Nephron progenitor cell (in vitro differentiated cells): Measurements from ENCODE around the gene RGS6.

ENCODE experiments used
- DNase-seq: peaks from one replicate; pipeline ENCODE4 v3.0.0; 2021
- H3K27ac Mint-ChIP-seq: 2 replicates; pipeline ENCODE4 v1.8.0; 2021; ENCODE audit warnings: mild to moderate bottlenecking, moderate library complexity, mixed read lengths
- H3K27me3 Mint-ChIP-seq: 2 replicates; pipeline ENCODE4 v1.8.0; 2021; ENCODE audit warnings: mild to moderate bottlenecking, low read depth, mixed read lengths; ENCODE audit not compliant: poor library complexity
- H3K36me3 Mint-ChIP-seq: 2 replicates; pipeline ENCODE4 v1.8.0; 2021; ENCODE audit warnings: low read depth, mixed read lengths
- H3K4me1 Mint-ChIP-seq: 2 replicates; pipeline ENCODE4 v1.8.0; 2021; ENCODE audit warnings: mixed read lengths
- H3K4me3 Mint-ChIP-seq: 2 replicates; pipeline ENCODE4 v1.8.0; 2021; ENCODE audit warnings: mild to moderate bottlenecking, moderate library complexity, mixed read lengths
- H3K9me3 Mint-ChIP-seq: 2 replicates; pipeline ENCODE4 v1.8.0; 2021; ENCODE audit warnings: mild to moderate bottlenecking, moderate library complexity, mixed read lengths
- TF ChIP-seq, protein P1 (sequence below): fragments of 200-600 bp; sonication (generic); IDR thresholded peaks from 2 replicates; pipeline ENCODE4 v1.5.0; 2021; ENCODE audit warnings: antibody characterized with exemption

The RGS6 gene

DNA sequence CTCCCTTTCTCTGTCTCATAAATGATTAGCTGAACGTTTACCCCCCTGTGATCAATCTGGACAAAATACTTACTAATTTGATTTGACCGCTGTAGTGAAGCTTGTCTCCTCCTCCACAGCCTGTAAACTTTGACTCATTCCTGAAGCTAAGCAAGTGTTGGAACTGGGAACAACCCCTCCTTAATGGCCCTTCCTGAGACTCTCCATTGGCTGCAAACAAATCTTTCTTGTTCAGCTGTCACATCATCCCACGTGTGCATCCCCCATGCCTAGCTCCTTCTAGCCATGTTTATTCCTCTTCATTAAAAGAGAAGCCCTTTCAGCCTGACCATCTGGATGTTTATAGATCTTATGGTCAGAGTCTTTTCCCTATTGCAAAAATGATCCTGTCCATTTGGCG, 281.2 kb downstream of the RGS6 start:
- Mint-ChIP-seq H3K36me3 (no peaks in the 10 kb centered on the region), H3K27ac (no peak overlapping the region), H3K27me3 (no peaks in the 10 kb centered on the region), H3K4me3 (no peak overlapping the region), H3K9me3 (peaks cover 3% of the 10 kb centered on the region), H3K4me1 (peaks cover 9% of the 10 kb centered on the region)
- DNase-seq: no peak
- TF ChIP-seq, protein P1, sequence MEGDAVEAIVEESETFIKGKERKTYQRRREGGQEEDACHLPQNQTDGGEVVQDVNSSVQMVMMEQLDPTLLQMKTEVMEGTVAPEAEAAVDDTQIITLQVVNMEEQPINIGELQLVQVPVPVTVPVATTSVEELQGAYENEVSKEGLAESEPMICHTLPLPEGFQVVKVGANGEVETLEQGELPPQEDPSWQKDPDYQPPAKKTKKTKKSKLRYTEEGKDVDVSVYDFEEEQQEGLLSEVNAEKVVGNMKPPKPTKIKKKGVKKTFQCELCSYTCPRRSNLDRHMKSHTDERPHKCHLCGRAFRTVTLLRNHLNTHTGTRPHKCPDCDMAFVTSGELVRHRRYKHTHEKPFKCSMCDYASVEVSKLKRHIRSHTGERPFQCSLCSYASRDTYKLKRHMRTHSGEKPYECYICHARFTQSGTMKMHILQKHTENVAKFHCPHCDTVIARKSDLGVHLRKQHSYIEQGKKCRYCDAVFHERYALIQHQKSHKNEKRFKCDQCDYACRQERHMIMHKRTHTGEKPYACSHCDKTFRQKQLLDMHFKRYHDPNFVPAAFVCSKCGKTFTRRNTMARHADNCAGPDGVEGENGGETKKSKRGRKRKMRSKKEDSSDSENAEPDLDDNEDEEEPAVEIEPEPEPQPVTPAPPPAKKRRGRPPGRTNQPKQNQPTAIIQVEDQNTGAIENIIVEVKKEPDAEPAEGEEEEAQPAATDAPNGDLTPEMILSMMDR: no peak

DNA sequence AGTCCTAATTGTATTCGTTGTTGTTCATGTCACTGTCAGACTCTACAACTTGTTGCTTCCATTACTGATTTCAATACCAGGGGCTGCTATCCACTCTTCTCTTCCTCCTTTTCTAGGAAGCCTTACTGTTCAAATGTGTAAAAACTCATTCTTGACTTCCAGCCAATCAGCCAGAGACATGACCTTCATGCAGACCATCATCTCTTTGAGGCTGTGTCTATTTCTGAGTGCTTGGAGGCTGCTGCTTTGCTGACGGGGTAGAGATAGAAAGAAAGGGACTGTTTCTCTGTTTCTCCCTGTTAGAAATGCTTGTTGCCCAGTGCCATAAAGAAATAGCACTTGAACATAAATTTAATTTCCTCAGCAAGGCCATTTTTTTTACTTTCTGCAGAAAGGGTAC, 282.9 kb downstream of the RGS6 start:
- TF ChIP-seq, protein P1: no peak
- Mint-ChIP-seq H3K27me3 (no peaks in the 10 kb centered on the region), H3K4me3 (no peak overlapping the region), H3K27ac (no peak overlapping the region), H3K36me3 (no peaks in the 10 kb centered on the region), H3K9me3 (peaks cover 7% of the 10 kb centered on the region), H3K4me1 (peaks cover 9% of the 10 kb centered on the region)
- no peak for DNase-seq

DNA sequence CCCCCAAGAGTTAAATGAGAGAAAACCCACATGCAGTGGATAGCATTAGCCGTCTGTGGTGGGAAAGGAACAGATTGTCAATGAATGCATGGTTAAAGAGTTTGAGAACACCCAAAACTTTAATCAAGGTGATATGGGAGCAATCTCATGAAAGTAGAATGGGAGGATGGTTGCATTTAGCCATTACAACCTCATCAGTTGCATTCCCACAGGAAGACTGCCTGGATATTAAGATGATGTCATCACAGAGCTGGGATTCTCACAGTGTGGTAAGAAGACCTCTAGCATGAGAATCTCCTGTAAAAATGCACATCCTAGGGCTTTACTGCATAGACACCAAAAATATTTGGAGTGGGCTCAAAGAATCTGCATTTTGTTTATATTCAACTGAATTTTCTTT, 284.9 kb downstream of the RGS6 start:
- Mint-ChIP-seq H3K36me3 (no peaks in the 10 kb centered on the region), H3K4me1 (peaks cover 9% of the 10 kb centered on the region), H3K27me3 (no peaks in the 10 kb centered on the region), H3K27ac (no peak overlapping the region), H3K4me3 (no peak overlapping the region), H3K9me3 (peaks cover 27% of the 10 kb centered on the region)
- TF ChIP-seq, protein P1: no peak
- no peak for DNase-seq

DNA sequence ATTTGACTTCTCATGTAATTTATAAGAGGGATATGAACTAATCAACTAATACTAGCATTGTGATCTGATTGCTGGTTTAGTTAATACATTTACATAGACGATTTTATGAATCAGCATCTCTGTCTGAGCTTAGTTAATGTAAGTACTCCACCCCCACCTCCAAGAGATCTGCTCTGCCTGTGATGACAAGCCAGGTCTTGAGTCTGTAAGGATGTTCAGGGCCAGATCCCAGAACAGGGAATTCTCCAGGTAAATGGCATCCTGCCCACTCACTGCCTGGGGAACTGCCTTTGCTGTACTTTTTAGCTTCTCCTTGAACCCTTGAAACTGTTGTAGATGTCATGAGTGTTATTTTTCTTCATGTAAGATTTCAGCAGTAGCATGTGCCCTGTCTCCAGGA, 289.8 kb downstream of the RGS6 start:
- Mint-ChIP-seq H3K27ac (no peak overlapping the region), H3K9me3 (peaks cover 28% of the 10 kb centered on the region), H3K4me3 (no peak overlapping the region), H3K27me3 (no peaks in the 10 kb centered on the region), H3K4me1 (no peaks in the 10 kb centered on the region), H3K36me3 (no peaks in the 10 kb centered on the region)
- TF ChIP-seq, protein P1: no peak
- DNase-seq: no peak

DNA sequence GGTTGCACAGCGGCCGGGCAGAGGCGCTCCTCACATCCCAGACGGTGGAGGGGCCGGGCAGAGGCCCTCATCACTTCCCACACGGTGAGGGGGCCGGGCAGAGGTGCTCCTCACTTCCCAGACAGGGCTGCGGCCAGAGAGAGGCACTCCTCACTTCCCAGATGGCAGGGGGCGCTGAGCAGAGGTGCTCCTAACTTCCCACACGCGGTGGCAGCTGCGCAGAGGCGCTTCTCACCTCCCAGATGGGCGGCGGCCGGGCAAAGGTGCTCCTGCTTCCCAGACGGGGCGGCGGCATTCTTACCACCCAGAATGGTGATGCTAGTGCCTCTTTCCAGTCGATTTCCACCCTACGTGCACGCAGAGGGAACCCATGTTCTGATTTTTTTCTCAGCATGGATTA, 304.4 kb downstream of the RGS6 start:
- Mint-ChIP-seq H3K9me3 (peaks cover 8% of the 10 kb centered on the region), H3K4me1 (no peaks in the 10 kb centered on the region), H3K4me3 (no peak overlapping the region), H3K27ac (no peak overlapping the region), H3K36me3 (no peaks in the 10 kb centered on the region), H3K27me3 (peaks cover 16% of the 10 kb centered on the region)
- TF ChIP-seq, protein P1: no peak
- no peak for DNase-seq

DNA sequence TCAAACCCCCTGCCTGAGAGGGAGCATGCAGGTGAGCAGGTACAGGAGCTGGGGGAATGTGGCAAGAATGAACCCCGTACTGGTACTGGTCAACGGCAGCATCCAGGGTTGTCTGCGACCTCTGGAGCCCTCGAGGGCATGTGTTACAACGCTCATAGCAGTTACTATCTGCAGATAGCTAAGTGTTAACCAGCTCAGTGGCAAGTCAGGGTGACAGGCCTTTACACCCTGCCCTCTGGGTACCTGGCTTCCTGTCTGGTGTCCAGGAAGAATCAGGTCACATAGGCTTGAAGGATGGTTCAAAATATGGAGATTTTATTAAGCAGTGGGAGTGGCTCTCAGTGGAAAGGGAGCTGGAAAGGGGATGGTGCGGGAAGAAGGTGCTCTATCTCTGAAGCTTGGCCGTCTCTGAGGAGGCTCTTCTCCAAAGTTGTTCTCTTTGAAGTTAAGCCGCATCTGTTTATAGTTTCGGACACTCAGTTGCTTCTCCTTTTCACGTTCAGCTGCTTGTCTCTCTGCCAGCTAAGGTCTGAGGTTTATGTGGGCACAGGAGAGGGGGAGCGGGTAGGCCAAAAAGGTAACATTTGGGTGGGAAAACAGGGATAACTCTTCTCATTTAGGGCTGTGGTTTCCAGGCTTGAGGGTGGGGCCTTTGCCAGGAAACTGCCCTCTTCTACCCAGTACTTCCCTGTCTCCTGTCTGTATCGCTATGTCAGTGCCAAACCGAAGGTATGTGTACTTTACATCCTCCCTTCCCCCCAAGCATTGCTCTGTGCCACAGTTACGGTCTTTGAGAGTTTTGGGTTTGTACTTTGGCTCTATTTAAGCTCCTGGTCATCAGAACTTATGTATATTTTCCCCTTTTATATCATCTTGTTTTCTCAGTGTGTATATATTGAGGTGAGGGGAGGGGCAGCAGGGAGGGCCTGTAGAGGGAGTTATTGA, 305.8 kb downstream of the RGS6 start:
- TF ChIP-seq, protein P1: no peak
- no peak overlapping the region for H3K4me3 Mint-ChIP-seq
- DNase-seq: no peak
- no peaks in the 10 kb centered on the region for H3K4me1 Mint-ChIP-seq
- peaks cover 8% of the 10 kb centered on the region for H3K9me3 Mint-ChIP-seq
- H3K36me3 Mint-ChIP-seq: no peaks in the 10 kb centered on the region
- H3K27ac Mint-ChIP-seq: no peak overlapping the region
- H3K27me3 Mint-ChIP-seq: peaks cover 11% of the 10 kb centered on the region
